ENCODE measurements around the gene UBA3. TPM values are rescaled to one million over a fixed set of nuclear protein-coding genes. Genes with fewer than 3 reads are reported as not detected.

The UBA3 gene
- total and polyA plus RNA-seq, 2 of the 13 experiments (the other 11 are each of a cell fraction or from before 2014, with no cell fraction given): 40.7 to 49.0 TPM

GRCh38 chr3:69013253-69014021 is 66.7 kb downstream of the UBA3 start, which contains the start of gene EOGT (continued):
- TF ChIP-seq ZNF775 (CRISPR knock-in tag; IDR thresholded peaks at IDR 0.05; ENCODE audit: borderline replicate concordance): no peak
- TF ChIP-seq ZBTB38 (CRISPR knock-in tag; IDR thresholded peaks at IDR 0.05): peak; percentile 50; the same call in 1 of the 2 replicates
- TF ChIP-seq ATF5 (CRISPR knock-in tag; IDR thresholded peaks at IDR 0.05; ENCODE audit: low read depth): no peak
- no peak for TF ChIP-seq TCF7L2 (IDR thresholded peaks at IDR 0.05; ENCODE audit: low read depth, low read length)
- no peak for TF ChIP-seq MXI1 (IDR thresholded peaks at IDR 0.05; ENCODE audit: borderline replicate concordance, low read depth, low read length)
- TF ChIP-seq NONO (IDR thresholded peaks at IDR 0.05): no peak
- peak; percentile 62; the same call in 1 of the 2 replicates for TF ChIP-seq NONO (CRISPR knock-in tag; conservative IDR thresholded peaks at IDR 0.05)
- peak; percentile 84 for TF ChIP-seq REPIN1 (CRISPR knock-in tag; IDR thresholded peaks at IDR 0.05; ENCODE audit: borderline replicate concordance, low read depth)
- peak; percentile 44; the same call in 1 of the 2 replicates for TF ChIP-seq ZNF609 (CRISPR knock-in tag; IDR thresholded peaks at IDR 0.05; ENCODE audit: borderline replicate concordance)
- TF ChIP-seq, protein P1, sequence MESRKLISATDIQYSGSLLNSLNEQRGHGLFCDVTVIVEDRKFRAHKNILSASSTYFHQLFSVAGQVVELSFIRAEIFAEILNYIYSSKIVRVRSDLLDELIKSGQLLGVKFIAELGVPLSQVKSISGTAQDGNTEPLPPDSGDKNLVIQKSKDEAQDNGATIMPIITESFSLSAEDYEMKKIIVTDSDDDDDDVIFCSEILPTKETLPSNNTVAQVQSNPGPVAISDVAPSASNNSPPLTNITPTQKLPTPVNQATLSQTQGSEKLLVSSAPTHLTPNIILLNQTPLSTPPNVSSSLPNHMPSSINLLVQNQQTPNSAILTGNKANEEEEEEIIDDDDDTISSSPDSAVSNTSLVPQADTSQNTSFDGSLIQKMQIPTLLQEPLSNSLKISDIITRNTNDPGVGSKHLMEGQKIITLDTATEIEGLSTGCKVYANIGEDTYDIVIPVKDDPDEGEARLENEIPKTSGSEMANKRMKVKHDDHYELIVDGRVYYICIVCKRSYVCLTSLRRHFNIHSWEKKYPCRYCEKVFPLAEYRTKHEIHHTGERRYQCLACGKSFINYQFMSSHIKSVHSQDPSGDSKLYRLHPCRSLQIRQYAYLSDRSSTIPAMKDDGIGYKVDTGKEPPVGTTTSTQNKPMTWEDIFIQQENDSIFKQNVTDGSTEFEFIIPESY (CRISPR knock-in tag; IDR thresholded peaks at IDR 0.05): 0 out of 2 replicates have a peak, but pooled peaks have one; percentile 9
- no peak for TF ChIP-seq KAT8 (CRISPR knock-in tag; IDR thresholded peaks at IDR 0.05)
- TF ChIP-seq, protein P2, sequence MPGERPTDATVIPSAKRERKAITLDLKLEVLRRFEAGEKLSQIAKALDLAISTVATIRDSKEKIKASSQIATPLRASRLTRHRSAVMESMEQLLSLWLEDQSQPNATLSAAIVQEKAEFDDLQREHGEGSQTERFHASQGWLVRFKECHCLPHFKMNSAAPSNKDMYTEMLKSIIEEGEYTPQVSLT (CRISPR knock-in tag; IDR thresholded peaks at IDR 0.05; ENCODE audit: borderline replicate concordance, low read depth): no peak; the same call in 1 of the 2 replicates
- no peak for TF ChIP-seq SP140L (CRISPR knock-in tag; IDR thresholded peaks at IDR 0.05; ENCODE audit: borderline replicate concordance)
- TF ChIP-seq SRF (IDR thresholded peaks at IDR 0.05; ENCODE audit: low read depth, low read length): no peak
- TF ChIP-seq ZNF550 (CRISPR knock-in tag; IDR thresholded peaks at IDR 0.05; ENCODE audit: borderline replicate concordance): no peak
- TF ChIP-seq MXD3 (CRISPR knock-in tag; IDR thresholded peaks at IDR 0.05): no peak; the same call in none of the 2 replicates
- TF ChIP-seq POGK (CRISPR knock-in tag; conservative IDR thresholded peaks at IDR 0.05): peak; percentile 69; the same call in 1 of the 2 replicates
- TF ChIP-seq KLF12 (CRISPR knock-in tag; IDR thresholded peaks at IDR 0.05; ENCODE audit: borderline replicate concordance): 0 out of 2 replicates have a peak, but pooled peaks have one; percentile 66
